Fibroblast of lung (primary cell): ENCODE measurements around the gene EFHB. TPM values are rescaled to one million over a fixed set of nuclear protein-coding genes. Genes with fewer than 3 reads are reported as not detected.

Experiments used
- DNase-seq, 2 donors: peaks; one replicate each; pipeline versions ENCODE4 v3.0.0 to v3.0.0-alpha.2; 2010; ENCODE audit warnings: low read depth in 2 of 2
- H2AFZ ChIP-seq: 2 replicates; pipeline ENCODE4 v1.5.1; 2012; ENCODE audit warnings: low read length, control low read depth, inconsistent platforms
- H3K27ac ChIP-seq: 2 replicates; pipeline ENCODE4 v1.5.1; 2011; ENCODE audit warnings: low read length, control low read depth; ENCODE audit not compliant: insufficient read depth
- H3K27me3 ChIP-seq: 2 replicates; pipeline ENCODE4 v1.5.1; 2011; ENCODE audit warnings: mild to moderate bottlenecking, low read length; ENCODE audit not compliant: control insufficient read depth, insufficient read depth
- H3K36me3 ChIP-seq: 2 replicates; pipeline ENCODE4 v1.5.1; 2011; ENCODE audit warnings: low read length; ENCODE audit not compliant: control insufficient read depth, insufficient read depth
- H3K4me1 ChIP-seq: 2 replicates; pipeline ENCODE4 v1.5.1; 2011; ENCODE audit warnings: low read length; ENCODE audit not compliant: control insufficient read depth, insufficient read depth; ENCODE audit errors: extremely low read depth
- H3K4me2 ChIP-seq: 2 replicates; pipeline ENCODE4 v1.5.1; 2011; ENCODE audit warnings: low read length, control low read depth; ENCODE audit not compliant: insufficient read depth; ENCODE audit errors: extremely low read depth
- H3K4me3 ChIP-seq, 4 experiments: fragments of 200-600 bp in 1 of 4; sonication (generic) in 1 of 4; replicated peaks in 1 of 4; 2 replicates each; pipeline ENCODE4 v1.5.1; 2011 to 2016; ENCODE audit warnings: low read length in 4 of 4, low read depth in 3 of 4, mild to moderate bottlenecking in 3 of 4, control low read depth in 2 of 4, inconsistent platforms in 1 of 4, mixed read lengths in 1 of 4; ENCODE audit not compliant: insufficient read depth in 1 of 4; ENCODE audit errors: control extremely low read depth in 1 of 4
- H3K79me2 ChIP-seq: 2 replicates; pipeline ENCODE4 v1.5.1; 2012; ENCODE audit warnings: mild to moderate bottlenecking, low read length, inconsistent platforms; ENCODE audit not compliant: control insufficient read depth, insufficient read depth
- H3K9ac ChIP-seq: 2 replicates; pipeline ENCODE4 v1.5.1; 2011; ENCODE audit warnings: mild to moderate bottlenecking, low read length, control low read depth; ENCODE audit not compliant: insufficient read depth
- H3K9me3 ChIP-seq: 2 replicates; pipeline ENCODE4 v1.5.1; 2012; ENCODE audit warnings: low read depth, low read length; ENCODE audit not compliant: control insufficient read depth, insufficient read depth
- H4K20me1 ChIP-seq: 2 replicates; pipeline ENCODE4 v1.5.1; 2011; ENCODE audit warnings: low read length; ENCODE audit not compliant: control insufficient read depth, insufficient read depth; ENCODE audit errors: extremely low read depth
- EZH2 ChIP-seq: IDR thresholded peaks from 2 replicates; pipeline ENCODE4 v1.5.1; 2012; ENCODE audit warnings: low read length, control low read depth, mild to moderate bottlenecking; ENCODE audit errors: missing control alignments
- polyA plus RNA-seq, 2 donors: library from polyadenylated mRNA; depleted of rRNA in 1 of 2; stranded (reverse) in 1 of 2; unstranded in 1 of 2; fragments of >200 nt; gene quantifications; 2 replicates each; pipeline ENCODE4 v1.2.1, GENCODE V29; 2011 to 2012; ENCODE audit warnings: missing spikeins in 1 of 2
- total RNA-seq: library from RNA; depleted of rRNA; stranded (reverse); fragments of >200 nt; gene quantifications from 2 replicates; pipeline ENCODE4 v1.2.1, GENCODE V29; 2014
- TF ChIP-seq, protein P1 (sequence below), 2 donors: IDR thresholded peaks in 1 of 2; conservative IDR thresholded peaks in 1 of 2; 1 replicate in 1 of 2; 2 replicates in 1 of 2; pipeline ENCODE4 v1.5.1; 2011 to 2012; ENCODE audit warnings: low read length in 2 of 2, control low read depth in 1 of 2, inconsistent platforms in 1 of 2, low read depth in 1 of 2, mild to moderate bottlenecking in 1 of 2

Gene EFHB
- total and polyA plus RNA-seq, 2 donors (not counting 1 experiment from before 2014, with no cell fraction given): 0.43 to 0.83 TPM

DNA sequence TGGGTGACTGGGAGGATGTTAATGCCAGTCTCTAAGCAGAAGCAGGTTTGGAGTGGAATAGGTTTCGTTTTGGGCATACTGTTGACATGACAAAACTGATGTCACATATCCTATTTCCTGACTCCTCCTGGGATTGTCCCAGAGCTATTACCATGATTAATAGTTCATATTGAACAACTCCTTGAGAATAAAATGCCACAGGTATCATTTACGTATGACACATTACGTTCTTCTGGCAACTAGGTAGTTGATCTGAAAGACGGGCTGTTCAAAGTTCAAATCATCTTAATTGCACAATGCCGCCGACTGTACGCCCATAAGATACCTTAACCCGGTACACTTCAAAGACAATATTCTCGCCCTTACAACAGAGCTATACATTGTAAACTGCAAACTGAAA is 11.5 kb upstream of the EFHB start:
- H3K4me3 ChIP-seq: peak overlapping the region in 1 of 4 experiments; percentile 95
- no peak for DNase-seq
- H3K36me3 ChIP-seq: no peaks in the 10 kb centered on the region
- H4K20me1 ChIP-seq: no peaks in the 10 kb centered on the region
- no peaks in the 10 kb centered on the region for H3K4me1 ChIP-seq
- TF ChIP-seq, protein P1, sequence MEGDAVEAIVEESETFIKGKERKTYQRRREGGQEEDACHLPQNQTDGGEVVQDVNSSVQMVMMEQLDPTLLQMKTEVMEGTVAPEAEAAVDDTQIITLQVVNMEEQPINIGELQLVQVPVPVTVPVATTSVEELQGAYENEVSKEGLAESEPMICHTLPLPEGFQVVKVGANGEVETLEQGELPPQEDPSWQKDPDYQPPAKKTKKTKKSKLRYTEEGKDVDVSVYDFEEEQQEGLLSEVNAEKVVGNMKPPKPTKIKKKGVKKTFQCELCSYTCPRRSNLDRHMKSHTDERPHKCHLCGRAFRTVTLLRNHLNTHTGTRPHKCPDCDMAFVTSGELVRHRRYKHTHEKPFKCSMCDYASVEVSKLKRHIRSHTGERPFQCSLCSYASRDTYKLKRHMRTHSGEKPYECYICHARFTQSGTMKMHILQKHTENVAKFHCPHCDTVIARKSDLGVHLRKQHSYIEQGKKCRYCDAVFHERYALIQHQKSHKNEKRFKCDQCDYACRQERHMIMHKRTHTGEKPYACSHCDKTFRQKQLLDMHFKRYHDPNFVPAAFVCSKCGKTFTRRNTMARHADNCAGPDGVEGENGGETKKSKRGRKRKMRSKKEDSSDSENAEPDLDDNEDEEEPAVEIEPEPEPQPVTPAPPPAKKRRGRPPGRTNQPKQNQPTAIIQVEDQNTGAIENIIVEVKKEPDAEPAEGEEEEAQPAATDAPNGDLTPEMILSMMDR (conservative IDR thresholded peaks at IDR 0.05 in 1 of 2, IDR thresholded peaks at IDR 0.05 in 1 of 2; ENCODE audit: low read depth in 1 of 2, low read length in 2 of 2): no peak
- TF ChIP-seq EZH2: no peak
- H3K9me3 ChIP-seq: no peaks in the 10 kb centered on the region
- no peaks in the 10 kb centered on the region for H3K27me3 ChIP-seq
- H3K4me2 ChIP-seq: peak overlapping the region; percentile 91
- H3K9ac ChIP-seq: no peak overlapping the region
- H3K79me2 ChIP-seq: peaks cover 33% of the 10 kb centered on the region
- H2AFZ ChIP-seq: no peak overlapping the region
- H3K27ac ChIP-seq: no peak overlapping the region

DNA sequence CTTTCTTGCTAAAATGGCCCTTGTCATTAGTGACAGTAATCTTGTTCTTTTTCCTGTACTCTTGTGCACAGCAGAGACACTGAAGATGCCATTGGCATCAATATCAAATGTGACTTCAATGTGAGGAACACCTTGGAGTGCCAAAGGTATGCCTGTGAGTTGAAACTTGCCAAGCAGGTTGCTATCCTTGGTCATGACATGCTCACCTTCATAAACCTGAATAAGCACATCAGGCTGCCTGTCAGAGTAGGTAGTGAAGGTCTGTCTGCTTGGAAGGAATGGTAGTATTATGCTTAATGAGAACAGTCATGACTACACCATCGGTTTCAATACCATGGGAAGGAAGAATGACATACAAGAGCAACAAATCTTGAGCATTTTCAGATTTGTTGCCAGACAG is 6.6 kb upstream of the EFHB start:
- no peaks in the 10 kb centered on the region for H3K4me1 ChIP-seq
- TF ChIP-seq, protein P1 (conservative IDR thresholded peaks at IDR 0.05 in 1 of 2, IDR thresholded peaks at IDR 0.05 in 1 of 2; ENCODE audit: low read depth in 1 of 2, low read length in 2 of 2): no peak
- no peak for TF ChIP-seq EZH2

DNA sequence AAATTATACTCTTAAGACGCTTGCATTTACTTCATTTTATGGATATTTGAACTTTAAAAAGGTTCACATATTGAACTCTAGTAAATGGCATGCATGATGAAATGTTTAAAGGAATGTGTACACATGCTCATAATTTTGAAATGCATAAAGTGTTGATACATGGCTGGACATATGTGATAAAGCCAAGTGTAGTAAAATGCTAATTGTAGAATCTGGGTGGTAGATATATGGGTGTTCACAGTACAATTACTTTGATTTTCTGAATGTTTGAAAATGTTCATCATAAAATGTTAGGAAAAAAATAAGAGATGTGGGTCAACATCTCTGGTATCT is 4.2 kb upstream of the EFHB start:
- no peaks in the 10 kb centered on the region for H3K4me1 ChIP-seq
- no peak overlapping the region for H3K4me3 ChIP-seq
- no peaks in the 10 kb centered on the region for H4K20me1 ChIP-seq
- no peak overlapping the region for H3K9ac ChIP-seq
- no peak overlapping the region for H2AFZ ChIP-seq
- H3K4me2 ChIP-seq: no peak overlapping the region
- no peaks in the 10 kb centered on the region for H3K27me3 ChIP-seq
- TF ChIP-seq, protein P1 (conservative IDR thresholded peaks at IDR 0.05 in 1 of 2, IDR thresholded peaks at IDR 0.05 in 1 of 2; ENCODE audit: low read depth in 1 of 2, low read length in 2 of 2): no peak
- no peak for TF ChIP-seq EZH2
- H3K9me3 ChIP-seq: no peaks in the 10 kb centered on the region
- H3K27ac ChIP-seq: no peak overlapping the region
- no peaks in the 10 kb centered on the region for H3K79me2 ChIP-seq
- no peak for DNase-seq
- H3K36me3 ChIP-seq: no peaks in the 10 kb centered on the region

More for the DNA sequence above, 6.6 kb upstream of the EFHB start:
- no peak overlapping the region for H3K9ac ChIP-seq
- H3K79me2 ChIP-seq: no peaks in the 10 kb centered on the region
- H3K27ac ChIP-seq: no peak overlapping the region
- H3K9me3 ChIP-seq: no peaks in the 10 kb centered on the region
- H3K4me2 ChIP-seq: no peak overlapping the region
- DNase-seq: no peak
- H2AFZ ChIP-seq: no peak overlapping the region
- H3K36me3 ChIP-seq: no peaks in the 10 kb centered on the region
- H3K27me3 ChIP-seq: no peaks in the 10 kb centered on the region
- no peak overlapping the region for H3K4me3 ChIP-seq
- no peaks in the 10 kb centered on the region for H4K20me1 ChIP-seq
